Epithelial cell of proximal tubule (primary cell): ENCODE data around the gene HOXB6. TPM values are rescaled to one million over a fixed set of nuclear protein-coding genes. Genes with fewer than 3 reads are reported as not detected.

Experiments used
- DNase-seq: peaks from one replicate; pipeline ENCODE4 v3.0.0-alpha.2; 2011; ENCODE audit warnings: low read depth
- H3K4me3 ChIP-seq: 2 replicates; pipeline ENCODE4 v1.5.1; 2011; ENCODE audit warnings: low read depth, mild to moderate bottlenecking, low read length
- total RNA-seq: library from RNA; depleted of rRNA; stranded (reverse); fragments of >200 nt; gene quantifications from 2 replicates; pipeline ENCODE4 v1.2.3, GENCODE V29; 2015
- TF ChIP-seq, protein P1 (sequence below): conservative IDR thresholded peaks from 2 replicates; pipeline ENCODE4 v1.5.1; 2012; ENCODE audit warnings: low read depth, mild to moderate bottlenecking, low read length

The HOXB6 gene
- total RNA-seq, 1 donor from 2014 or later: 55.6 TPM

- TF ChIP-seq, protein P1, sequence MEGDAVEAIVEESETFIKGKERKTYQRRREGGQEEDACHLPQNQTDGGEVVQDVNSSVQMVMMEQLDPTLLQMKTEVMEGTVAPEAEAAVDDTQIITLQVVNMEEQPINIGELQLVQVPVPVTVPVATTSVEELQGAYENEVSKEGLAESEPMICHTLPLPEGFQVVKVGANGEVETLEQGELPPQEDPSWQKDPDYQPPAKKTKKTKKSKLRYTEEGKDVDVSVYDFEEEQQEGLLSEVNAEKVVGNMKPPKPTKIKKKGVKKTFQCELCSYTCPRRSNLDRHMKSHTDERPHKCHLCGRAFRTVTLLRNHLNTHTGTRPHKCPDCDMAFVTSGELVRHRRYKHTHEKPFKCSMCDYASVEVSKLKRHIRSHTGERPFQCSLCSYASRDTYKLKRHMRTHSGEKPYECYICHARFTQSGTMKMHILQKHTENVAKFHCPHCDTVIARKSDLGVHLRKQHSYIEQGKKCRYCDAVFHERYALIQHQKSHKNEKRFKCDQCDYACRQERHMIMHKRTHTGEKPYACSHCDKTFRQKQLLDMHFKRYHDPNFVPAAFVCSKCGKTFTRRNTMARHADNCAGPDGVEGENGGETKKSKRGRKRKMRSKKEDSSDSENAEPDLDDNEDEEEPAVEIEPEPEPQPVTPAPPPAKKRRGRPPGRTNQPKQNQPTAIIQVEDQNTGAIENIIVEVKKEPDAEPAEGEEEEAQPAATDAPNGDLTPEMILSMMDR: no peak
- DNase-seq: no peak
- H3K4me3 ChIP-seq: peak within 1 kb of the TSS; percentile 86
These were observed 5.8 kb upstream of the HOXB6 start, which contains the start of gene HOXB7 for GRCh38 chr17:48610282-48611211. Gene HOXB7, minus strand, starts transcription at chr17:48611017. Its CDS starts 99 bp downstream, at chr17:48610918.

GRCh38 chr17:48609759-48610281, 5.0 kb upstream of the HOXB6 start:
- H3K4me3 ChIP-seq: peak overlapping the region; percentile 86
- TF ChIP-seq, protein P1: no peak
- no peak for DNase-seq

- peak overlapping the region; percentile 86 for H3K4me3 ChIP-seq
- no peak for DNase-seq
- TF ChIP-seq, protein P1: no peak
These were observed 4.2 kb upstream of the HOXB6 start for GRCh38 chr17:48609033-48609432.

- TF ChIP-seq, protein P1: no peak
- peak overlapping the region; percentile 86 for H3K4me3 ChIP-seq
- no peak for DNase-seq
These were observed 3.7 kb upstream of the HOXB6 start for GRCh38 chr17:48608494-48608834.

DNA sequence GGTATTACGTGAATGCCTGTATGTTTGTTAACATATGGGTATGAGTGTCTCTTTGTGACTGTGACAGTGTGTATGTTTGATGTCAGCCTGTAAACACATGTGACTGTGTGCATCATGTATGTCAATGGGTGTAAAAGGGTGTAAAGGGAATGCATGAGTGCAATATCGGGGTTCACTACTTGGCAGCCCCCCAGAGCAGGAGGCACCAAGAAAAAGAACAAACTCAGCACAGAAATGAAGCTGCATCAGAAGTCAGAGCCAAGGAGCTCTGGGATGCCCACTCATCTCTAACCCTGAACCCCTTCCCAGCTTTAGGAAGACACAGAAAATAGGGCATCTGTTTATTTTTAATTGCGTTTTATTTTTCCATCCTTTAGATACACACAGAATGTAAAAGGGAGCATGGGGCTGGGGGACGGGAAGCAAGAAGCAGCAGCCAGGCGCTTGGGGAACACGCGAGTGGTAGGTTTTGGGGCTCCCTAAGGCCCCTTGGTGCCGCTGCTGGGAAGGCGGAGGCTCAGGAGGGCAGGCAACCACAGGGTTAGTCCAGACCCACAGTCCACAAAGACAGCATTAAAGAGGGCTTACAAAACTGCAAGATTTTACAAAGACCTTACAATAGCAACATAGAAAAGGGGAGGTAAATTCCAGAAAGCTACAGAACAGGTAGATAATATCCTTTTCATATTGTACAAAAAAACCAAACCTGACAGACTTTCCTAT, 2.3 kb upstream of the HOXB6 start:
- TF ChIP-seq, protein P1: no peak
- DNase-seq: no peak
- H3K4me3 ChIP-seq: peak overlapping the region; percentile 74

GRCh38 chr17:48605991-48606891, 1.5 kb upstream of the HOXB6 start:
- no peak for DNase-seq
- peak overlapping the region; percentile 74 for H3K4me3 ChIP-seq
- TF ChIP-seq, protein P1: no peak
